Muscle of leg (tissue), 11 donors: ENCODE results near the gene CLIP2. TPM values are rescaled to one million over a fixed set of nuclear protein-coding genes. Genes with fewer than 3 reads are reported as not detected.
"Not testable (repeated sequence)": the region's sequence is repeated elsewhere in the genome, so short reads cannot be mapped to it uniquely, and the experiment has no call there.

Experiments
- DNase-seq: peaks from one replicate; pipeline ENCODE4 v3.0.0; 2013
- H3K27ac ChIP-seq: one replicate; pipeline ENCODE4 v1.5.1; 2013; ENCODE audit warnings: mild to moderate bottlenecking, low read length, control low read depth
- H3K27me3 ChIP-seq: one replicate; pipeline ENCODE4 v1.6.1; 2013; ENCODE audit warnings: low read length; ENCODE audit not compliant: control insufficient read depth, insufficient read depth
- H3K36me3 ChIP-seq: one replicate; pipeline ENCODE4 v1.6.1; 2013; ENCODE audit warnings: low read length; ENCODE audit not compliant: control insufficient read depth, insufficient read depth
- H3K4me1 ChIP-seq: one replicate; pipeline ENCODE4 v1.6.1; 2013; ENCODE audit warnings: low read length; ENCODE audit not compliant: control insufficient read depth, insufficient read depth
- H3K4me3 ChIP-seq: one replicate; pipeline ENCODE4 v1.5.1; 2013; ENCODE audit warnings: low read length, control low read depth
- H3K9me3 ChIP-seq: replicated peaks from 2 replicates; pipeline ENCODE4 v1.6.1; 2013; ENCODE audit warnings: low read depth, low read length; ENCODE audit not compliant: control insufficient read depth
- WGBS: methylation state at CpG from one replicate; pipeline ENCODE4 v1.1.5; 2013; ENCODE audit warnings: missing lambda C conversion rate; ENCODE audit not compliant: insufficient coverage; 5-methylcytosine and 5-hydroxymethylcytosine counted together
- polyA plus RNA-seq, 8 donors: library from polyadenylated mRNA; unstranded; fragments of 120-200 nt; gene quantifications; one replicate each; pipeline versions ENCODE4 v1.2.1 to v1.2.3, GENCODE V29; 2013; ENCODE audit warnings: inconsistent platforms in 1 of 8, low replicate concordance in 1 of 8; ENCODE audit not compliant: insufficient read length in 8 of 8, insufficient read depth in 1 of 8
- total RNA-seq: library from RNA; stranded (reverse); fragments of 120-200 nt; gene quantifications from one replicate; pipeline ENCODE4 v1.2.4, GENCODE V29; 2013

CLIP2 gene
- total and polyA plus RNA-seq, 9 donors: 11.0 to 30.3 (median 21.1) TPM

- DNase-seq: peak; percentile 98
- no peaks in the 10 kb centered on the region for H3K9me3 ChIP-seq
- H3K4me3 ChIP-seq: peak within 1 kb of the TSS; percentile 89
- H3K4me1 ChIP-seq: peaks cover 32% of the 10 kb centered on the region
- peak within 1 kb of the TSS; percentile 99 for H3K27ac ChIP-seq
- 0% methylated on average over 51 of the region's 75 CpGs for WGBS
- peaks cover 17% of the 10 kb centered on the region for H3K36me3 ChIP-seq
- no peaks in the 10 kb centered on the region for H3K27me3 ChIP-seq
Observed at GRCh38 chr7:74254129-74254857, 34.9 kb upstream of the CLIP2 start, which contains the start of gene RFC2. RFC2 (minus strand) TSS chr7:74254399; CDS start chr7:74254383, 16 bp downstream.

DNA sequence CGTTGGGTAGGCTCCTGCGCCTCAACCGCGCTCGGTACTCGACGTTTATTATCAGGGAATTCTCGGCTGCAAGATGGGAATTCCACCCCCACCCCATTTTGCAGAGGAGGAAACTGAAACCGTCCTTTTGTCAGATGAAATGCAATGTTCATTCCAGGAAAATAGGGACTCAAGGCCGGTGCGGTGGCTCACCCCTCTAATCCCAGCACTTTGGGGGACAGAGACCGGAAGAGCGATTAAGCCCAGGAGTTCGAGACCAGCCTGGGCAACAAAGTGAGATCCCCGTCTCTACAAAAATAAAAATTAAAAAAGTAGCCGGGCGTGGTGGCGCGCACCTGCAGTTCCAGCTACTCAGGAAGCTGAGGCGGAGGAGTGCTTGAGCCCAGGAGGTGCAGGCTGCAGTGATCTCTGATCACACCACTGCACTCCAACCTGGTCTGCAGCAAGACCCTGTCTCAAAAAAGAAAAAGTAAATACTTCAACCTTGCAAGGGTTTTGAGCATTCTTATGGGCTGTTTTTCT lies 34.3 kb upstream of the CLIP2 start:
- H3K4me3 ChIP-seq: peak overlapping the region; percentile 89
- peak overlapping the region; percentile 99 for H3K27ac ChIP-seq
- no peaks in the 10 kb centered on the region for H3K9me3 ChIP-seq
- no peaks in the 10 kb centered on the region for H3K27me3 ChIP-seq
- DNase-seq: no peak
- H3K36me3 ChIP-seq: peaks cover 12% of the 10 kb centered on the region
- peaks cover 32% of the 10 kb centered on the region for H3K4me1 ChIP-seq
- 22% methylated on average over 7 of the region's 20 CpGs for WGBS

- Histone ChIP-seq H3K4me1 (peaks cover 32% of the 10 kb centered on the region), H3K27ac (peak overlapping the region; percentile 99)
- not testable (repeated sequence) for H3K27me3 ChIP-seq, H3K36me3 ChIP-seq, H3K4me3 ChIP-seq, H3K9me3 ChIP-seq, DNase-seq
- 96% methylated on average over 4 of the region's 6 CpGs for WGBS
Observed at GRCh38 chr7:74255461-74255860, 33.7 kb upstream of the CLIP2 start.

DNA sequence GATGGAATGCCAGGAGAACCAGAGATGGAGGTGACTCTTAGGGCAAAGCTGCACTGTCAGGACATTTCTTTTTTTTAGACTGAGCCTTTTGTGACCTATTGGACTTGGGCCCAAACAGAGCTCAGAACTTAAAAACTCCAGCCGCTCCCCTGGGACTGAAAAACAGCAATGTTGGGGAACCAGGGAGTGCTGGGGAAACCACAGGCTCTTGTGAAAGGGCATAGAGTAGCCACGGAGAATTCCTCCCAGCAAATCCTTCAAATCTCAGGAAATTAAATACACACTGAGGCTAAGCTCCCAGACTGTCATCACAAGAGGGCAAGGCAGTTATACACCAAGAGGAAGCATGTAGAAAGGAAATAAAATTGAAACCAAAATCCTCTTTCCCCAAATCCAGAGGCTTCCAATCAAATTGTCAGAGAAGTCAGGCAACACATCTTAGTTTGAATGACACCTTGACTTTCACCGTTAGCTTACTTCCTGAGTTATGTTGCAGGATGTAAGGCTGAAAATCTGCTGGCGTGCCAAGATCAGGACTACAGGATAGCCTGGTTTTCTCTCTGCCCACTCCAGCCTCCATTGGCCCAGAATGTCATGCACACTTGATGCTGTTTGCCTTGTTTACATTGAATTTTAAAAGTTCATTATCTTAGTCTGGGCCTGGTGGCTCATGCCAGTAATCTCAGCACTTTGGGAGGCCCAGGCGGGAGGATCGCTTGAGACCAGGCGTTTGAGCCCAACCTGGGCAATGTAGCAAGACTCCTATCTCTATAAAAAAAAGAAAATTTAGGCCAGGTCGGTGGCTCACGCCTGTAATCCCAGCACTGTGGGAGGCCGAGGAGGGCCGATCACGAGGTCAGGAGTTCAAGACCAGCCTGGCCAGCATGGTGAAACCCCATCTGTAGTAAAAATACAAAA lies 32.5 kb upstream of the CLIP2 start:
- no peaks in the 10 kb centered on the region for H3K36me3 ChIP-seq
- H3K27ac ChIP-seq: peak overlapping the region; percentile 89
- H3K4me1 ChIP-seq: peaks cover 32% of the 10 kb centered on the region
- no peak overlapping the region for H3K4me3 ChIP-seq
- 27% methylated on average over 1 of the region's 12 CpGs for WGBS
- H3K9me3 ChIP-seq: no peaks in the 10 kb centered on the region
- H3K27me3 ChIP-seq: no peaks in the 10 kb centered on the region
- no peak for DNase-seq

GRCh38 chr7:74258639-74259038 lies 30.6 kb upstream of the CLIP2 start:
- WGBS: 60% methylated on average over 4 of the region's 9 CpGs
- no peak overlapping the region for H3K4me3 ChIP-seq
- no peaks in the 10 kb centered on the region for H3K9me3 ChIP-seq

GRCh38 chr7:74262639-74263398 lies 26.4 kb upstream of the CLIP2 start:
- Histone ChIP-seq H3K9me3 (no peaks in the 10 kb centered on the region), H3K4me1 (peaks cover 13% of the 10 kb centered on the region), H3K4me3 (no peak overlapping the region), H3K36me3 (no peaks in the 10 kb centered on the region), H3K27me3 (no peaks in the 10 kb centered on the region), H3K27ac (peak overlapping the region; percentile 67)
- WGBS: 61% methylated on average over 14 of the region's 20 CpGs
- DNase-seq: peak; percentile 74

More at GRCh38 chr7:74258639-74259038, 30.6 kb upstream of the CLIP2 start:
- Histone ChIP-seq H3K4me1 (peaks cover 29% of the 10 kb centered on the region), H3K36me3 (no peaks in the 10 kb centered on the region), H3K27me3 (no peaks in the 10 kb centered on the region), H3K27ac (no peak overlapping the region)
- no peak for DNase-seq

GRCh38 chr7:74263399-74264120 lies 25.6 kb upstream of the CLIP2 start:
- H3K36me3 ChIP-seq: no peaks in the 10 kb centered on the region
- no peaks in the 10 kb centered on the region for H3K9me3 ChIP-seq
- no peak overlapping the region for H3K27ac ChIP-seq
- no peaks in the 10 kb centered on the region for H3K27me3 ChIP-seq
- H3K4me3 ChIP-seq: no peak overlapping the region
- H3K4me1 ChIP-seq: peaks cover 13% of the 10 kb centered on the region
- no peak for DNase-seq
- 77% methylated on average over 11 of the region's 21 CpGs for WGBS

- Histone ChIP-seq H3K9me3 (no peaks in the 10 kb centered on the region), H3K27ac (no peak overlapping the region), H3K4me1 (peaks cover 19% of the 10 kb centered on the region), H3K27me3 (no peaks in the 10 kb centered on the region), H3K4me3 (no peak overlapping the region), H3K36me3 (no peaks in the 10 kb centered on the region)
- WGBS: 61% methylated on average over 5 of the region's 7 CpGs
- no peak for DNase-seq
Observed at GRCh38 chr7:74266191-74266963, 22.8 kb upstream of the CLIP2 start.
